LNCaP clone FGC (cell line): ENCODE results near the gene AP4E1.
A peak's percentile ranks its signal among the peaks of the same experiment; 100 is the strongest.

ENCODE experiments used
- DNase-seq: peaks from one replicate; pipeline ENCODE4 v3.0.0-alpha.2; 2011; ENCODE audit warnings: low read depth
- H3K4me3 ChIP-seq: 2 replicates; pipeline ENCODE4 v1.5.1; 2011; ENCODE audit warnings: mild to moderate bottlenecking, low read depth, low read length, control low read depth
- CTCF ChIP-seq: IDR thresholded peaks from 2 replicates; pipeline ENCODE4 v1.5.1; 2012; ENCODE audit warnings: mild to moderate bottlenecking; ENCODE audit not compliant: control insufficient read depth, insufficient read depth; ENCODE audit errors: extremely low read depth

AP4E1 gene

GRCh38 chr15:51046799-51047449 is 138.4 kb downstream of the AP4E1 start:
- no peak overlapping the region for H3K4me3 ChIP-seq
- TF ChIP-seq CTCF: no peak
- DNase-seq: no peak

- no peak for TF ChIP-seq CTCF
- no peak overlapping the region for H3K4me3 ChIP-seq
- no peak for DNase-seq
Measured at GRCh38 chr15:51048308-51048707, 139.8 kb downstream of the AP4E1 start.

GRCh38 chr15:51049081-51049480 is 140.6 kb downstream of the AP4E1 start:
- no peak for TF ChIP-seq CTCF

GRCh38 chr15:51051776-51052175 is 143.3 kb downstream of the AP4E1 start:
- H3K4me3 ChIP-seq: no peak overlapping the region
- no peak for TF ChIP-seq CTCF
- DNase-seq: peak; percentile 65

More at GRCh38 chr15:51049081-51049480, 140.6 kb downstream of the AP4E1 start:
- DNase-seq: no peak
- no peak overlapping the region for H3K4me3 ChIP-seq

GRCh38 chr15:51053571-51053970 is 145.1 kb downstream of the AP4E1 start:
- H3K4me3 ChIP-seq: no peak overlapping the region
- no peak for DNase-seq
- TF ChIP-seq CTCF: no peak

GRCh38 chr15:51054535-51054934 is 146.1 kb downstream of the AP4E1 start:
- no peak for DNase-seq
- TF ChIP-seq CTCF: no peak
- H3K4me3 ChIP-seq: no peak overlapping the region
